Suprapubic skin (tissue), 4 donors: Measurements from ENCODE around the gene SKAP1. TPM values are rescaled to one million over a fixed set of nuclear protein-coding genes. Genes with fewer than 3 reads are reported as not detected.
"Not testable (repeated sequence)": the region's sequence is repeated elsewhere in the genome, so short reads cannot be mapped to it uniquely, and the experiment has no call there.

Experiments
- DNase-seq, 2 donors: peaks; one replicate each; pipeline ENCODE4 v3.0.0-alpha.2; 2019; ENCODE audit warnings: low spot score in 2 of 2
- H3K27ac ChIP-seq: fragments of 200-600 bp; sonication (generic); one replicate; pipeline ENCODE4 v1.5.1; 2019
- H3K27me3 ChIP-seq: fragments of 200-600 bp; sonication (generic); one replicate; pipeline ENCODE4 v1.5.1; 2019
- H3K36me3 ChIP-seq: fragments of 200-600 bp; sonication (generic); one replicate; pipeline ENCODE4 v1.5.1; 2019
- H3K4me1 ChIP-seq: fragments of 200-600 bp; sonication (generic); one replicate; pipeline ENCODE4 v1.5.1; 2019
- H3K4me3 ChIP-seq: fragments of 200-600 bp; sonication (generic); one replicate; pipeline ENCODE4 v1.5.1; 2019; ENCODE audit warnings: mild to moderate bottlenecking
- H3K9me3 ChIP-seq: fragments of 200-600 bp; sonication (generic); one replicate; pipeline ENCODE4 v1.5.1; 2019
- CTCF ChIP-seq, 2 donors: fragments of 200-600 bp in 1 of 2; fragments of 450-650 bp in 1 of 2; sonication (generic) in 1 of 2; IDR thresholded peaks; one replicate each; pipeline ENCODE4 v1.5.1; 2016 to 2019; ENCODE audit warnings: antibody characterized with exemption in 2 of 2, mild to moderate bottlenecking in 1 of 2, moderate library complexity in 1 of 2
- EP300 ChIP-seq: sonication (generic); formaldehyde crosslinking; IDR thresholded peaks from one replicate; pipeline ENCODE4 v1.6.1; 2017; ENCODE audit warnings: antibody characterized with exemption
- POLR2A ChIP-seq, 2 donors: fragments of 450-650 bp; IDR thresholded peaks; one replicate each; pipeline ENCODE4 v1.6.1; 2017; ENCODE audit warnings: antibody characterized with exemption in 2 of 2, mild to moderate bottlenecking in 2 of 2, moderate library complexity in 2 of 2
- POLR2AphosphoS5 ChIP-seq, 3 donors: sonication (generic); formaldehyde crosslinking; IDR thresholded peaks; one replicate each; pipeline ENCODE4 v1.6.1; 2017; ENCODE audit warnings: antibody characterized with exemption in 3 of 3
- WGBS: methylation state at CpG from one replicate; pipeline ENCODE4 v1.1.5; 2018; 5-methylcytosine and 5-hydroxymethylcytosine counted together
- total RNA-seq, 4 donors: library from RNA; depleted of rRNA; stranded (reverse); fragments of >200 nt; gene quantifications; one replicate each; pipeline ENCODE4 v1.1.0, GENCODE V29; 2016

The SKAP1 gene
- total RNA-seq, 4 donors from 2014 or later = 1.0 to 1.5 TPM; not detected in 2

DNA sequence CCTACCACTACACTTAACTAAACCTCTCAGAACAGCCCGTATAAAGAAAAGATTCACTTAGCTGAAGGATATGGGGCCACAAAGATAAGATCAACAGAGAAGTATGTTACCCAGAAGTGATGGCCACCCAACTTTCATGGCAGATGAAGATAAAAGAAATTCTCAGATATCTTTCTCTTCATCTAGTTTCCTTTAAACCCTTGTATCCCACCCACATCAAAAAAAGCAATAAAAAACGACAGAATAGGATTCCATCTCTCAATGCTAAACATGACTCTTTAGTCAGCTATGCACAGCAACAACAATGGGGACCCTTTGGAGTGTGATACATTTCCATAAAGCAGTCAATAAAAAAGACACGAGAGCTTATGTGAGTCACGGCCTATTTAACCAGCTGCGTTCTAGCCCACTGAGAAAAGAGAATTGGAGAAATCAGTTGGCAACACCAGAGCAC lies 235.9 kb downstream of the SKAP1 start:
- Histone ChIP-seq H3K27ac (no peak overlapping the region), H3K27me3 (peaks cover 67% of the 10 kb centered on the region), H3K4me3 (no peak overlapping the region), H3K36me3 (no peaks in the 10 kb centered on the region), H3K9me3 (no peaks in the 10 kb centered on the region), H3K4me1 (no peaks in the 10 kb centered on the region)
- TF ChIP-seq CTCF (IDR thresholded peaks at IDR 0.05) (no peak), POLR2A (IDR thresholded peaks at IDR 0.05) (no peak)
- DNase-seq = no peak
- WGBS = 37% methylated on average over 5 of the region's 5 CpGs

- Histone ChIP-seq H3K36me3 (no peaks in the 10 kb centered on the region), H3K27ac (no peak overlapping the region), H3K9me3 (no peaks in the 10 kb centered on the region), H3K27me3 (peaks cover 74% of the 10 kb centered on the region), H3K4me3 (no peak overlapping the region), H3K4me1 (no peaks in the 10 kb centered on the region)
- WGBS = 43% methylated on average over 4 of the region's 4 CpGs
- TF ChIP-seq POLR2AphosphoS5 (IDR thresholded peaks at IDR 0.05) = no peak
- TF ChIP-seq CTCF (IDR thresholded peaks at IDR 0.05) = no peak
- no peak for TF ChIP-seq POLR2A (IDR thresholded peaks at IDR 0.05)
- no peak for TF ChIP-seq EP300
- DNase-seq = no peak
Observed at GRCh38 chr17:48192321-48192731, 237.7 kb downstream of the SKAP1 start.

- no peak for DNase-seq
- no peaks in the 10 kb centered on the region for H3K36me3 ChIP-seq
- peaks cover 71% of the 10 kb centered on the region for H3K27me3 ChIP-seq
- no peaks in the 10 kb centered on the region for H3K9me3 ChIP-seq
- H3K4me3 ChIP-seq = no peak overlapping the region
- no peak overlapping the region for H3K27ac ChIP-seq
- no peak for TF ChIP-seq EP300
- TF ChIP-seq POLR2A (IDR thresholded peaks at IDR 0.05) = no peak
- no peak for TF ChIP-seq CTCF (IDR thresholded peaks at IDR 0.05)
- no peak for TF ChIP-seq POLR2AphosphoS5 (IDR thresholded peaks at IDR 0.05)
- 88% methylated on average over 1 of the region's 1 CpG for WGBS
- H3K4me1 ChIP-seq = no peaks in the 10 kb centered on the region
Observed at GRCh38 chr17:48191362-48191761, 238.7 kb downstream of the SKAP1 start.

DNA sequence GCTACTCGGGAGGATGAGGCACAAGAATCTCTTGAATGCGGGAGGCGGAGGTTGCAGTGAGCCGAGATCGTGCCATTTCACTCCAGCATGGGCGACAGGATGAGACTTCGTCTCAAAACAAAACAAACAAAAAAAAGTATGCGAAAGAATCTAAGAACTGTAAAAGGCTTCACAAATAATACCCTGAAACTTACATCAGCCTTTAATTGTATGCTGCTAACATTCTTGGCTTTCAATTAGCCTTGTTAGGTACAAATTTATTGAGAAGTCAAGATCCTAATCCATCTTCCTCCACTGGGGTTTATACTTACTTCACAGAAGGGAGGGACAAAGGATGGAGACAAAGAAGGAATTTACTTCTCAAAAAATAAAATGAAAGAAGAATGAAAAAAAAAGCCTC lies 239.1 kb downstream of the SKAP1 start:
- H3K27me3 ChIP-seq = peaks cover 74% of the 10 kb centered on the region
- WGBS = 95% methylated on average over 8 of the region's 8 CpGs
- no peaks in the 10 kb centered on the region for H3K4me1 ChIP-seq
- no peaks in the 10 kb centered on the region for H3K36me3 ChIP-seq
- no peak for DNase-seq
- no peak overlapping the region for H3K4me3 ChIP-seq
- no peak for TF ChIP-seq POLR2AphosphoS5 (IDR thresholded peaks at IDR 0.05)
- TF ChIP-seq CTCF (IDR thresholded peaks at IDR 0.05) = no peak
- H3K9me3 ChIP-seq = no peaks in the 10 kb centered on the region
- H3K27ac ChIP-seq = no peak overlapping the region

DNA sequence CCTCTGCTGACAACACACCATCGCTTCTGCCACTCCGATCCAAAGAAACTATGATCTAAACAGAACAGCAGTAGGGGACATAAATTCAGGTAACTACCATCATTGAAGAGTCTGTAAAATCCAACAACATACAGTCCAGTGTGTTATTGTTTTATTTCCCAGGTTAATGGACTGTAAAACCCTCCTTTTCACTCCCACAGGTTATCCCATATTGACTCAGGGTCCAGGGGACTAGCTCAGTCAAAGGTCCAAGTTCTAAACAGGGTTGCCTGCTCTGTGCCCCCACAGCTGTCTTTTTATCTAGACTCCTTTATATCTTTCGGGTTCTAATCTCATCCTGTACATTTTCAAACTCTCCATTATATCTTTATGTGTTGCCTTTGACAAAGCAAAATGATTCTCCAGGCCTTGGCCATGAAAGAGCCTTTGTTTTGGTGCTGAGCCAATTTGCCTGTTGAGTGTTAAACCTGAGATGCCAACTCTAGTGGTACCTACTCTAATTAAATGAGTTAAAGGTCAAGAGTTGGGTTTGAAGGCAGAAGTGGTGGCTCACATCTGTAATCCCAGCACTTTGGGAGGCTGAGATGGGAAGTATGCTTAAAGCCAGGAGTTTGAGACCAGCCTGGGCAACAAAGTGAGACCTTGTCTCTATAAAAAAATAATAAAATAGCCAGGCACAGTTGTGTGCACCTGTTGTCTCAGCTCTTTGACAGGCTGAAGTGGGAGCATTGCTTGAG lies 242.0 kb downstream of the SKAP1 start:
- DNase-seq = no peak
- Histone ChIP-seq H3K4me3 (no peak overlapping the region), H3K27me3 (peaks cover 69% of the 10 kb centered on the region), H3K9me3 (no peaks in the 10 kb centered on the region), H3K36me3 (no peaks in the 10 kb centered on the region), H3K27ac (no peak overlapping the region), H3K4me1 (no peaks in the 10 kb centered on the region)
- no peak for TF ChIP-seq EP300
- no peak for TF ChIP-seq POLR2A (IDR thresholded peaks at IDR 0.05)
- TF ChIP-seq POLR2AphosphoS5 (IDR thresholded peaks at IDR 0.05) = no peak
- TF ChIP-seq CTCF (IDR thresholded peaks at IDR 0.05) = no peak
- 84% methylated on average over 3 of the region's 3 CpGs for WGBS

- H3K36me3 ChIP-seq, H3K9me3 ChIP-seq, H3K4me3 ChIP-seq, H3K27ac ChIP-seq, H3K4me1 ChIP-seq, DNase-seq: not testable (repeated sequence)
- peaks cover 71% of the 10 kb centered on the region for H3K27me3 ChIP-seq
- 82% methylated on average over 5 of the region's 5 CpGs for WGBS
Observed at GRCh38 chr17:48186317-48186716, 243.7 kb downstream of the SKAP1 start.
